Activated naive CD4-positive, alpha-beta T cell treated with anti-CD3 and anti-CD28 coated beads for 36 hours (primary cell): Measurements from ENCODE around the gene FCER2. TPM values are rescaled to one million over a fixed set of nuclear protein-coding genes. Genes with fewer than 3 reads are reported as not detected.

ENCODE experiments used
- CTCF ChIA-PET: fragments of 350-600 bp; sonication (Branson Sonifier 250); formaldehyde crosslinking; loops from one replicate; lab custom pipeline; 2021; ENCODE audit warnings: antibody characterized with exemption; lab: Charles Lee
- DNase-seq: peaks from one replicate; pipeline ENCODE4 v3.0.0-alpha.2; 2020
- H3K27ac Mint-ChIP-seq: one replicate; pipeline ENCODE4 v1.8.0; 2021; ENCODE audit warnings: mild to moderate bottlenecking, mixed read lengths
- H3K27me3 Mint-ChIP-seq: one replicate; pipeline ENCODE4 v1.8.0; 2021; ENCODE audit warnings: low read depth, mixed read lengths
- H3K36me3 Mint-ChIP-seq: one replicate; pipeline ENCODE4 v1.8.0; 2021; ENCODE audit warnings: low read depth, mixed read lengths
- H3K4me1 Mint-ChIP-seq: one replicate; pipeline ENCODE4 v1.8.0; 2021; ENCODE audit warnings: low read depth, mixed read lengths
- H3K4me3 Mint-ChIP-seq: one replicate; pipeline ENCODE4 v1.8.0; 2021; ENCODE audit warnings: mild to moderate bottlenecking, moderate library complexity, mixed read lengths
- H3K9me3 Mint-ChIP-seq: one replicate; pipeline ENCODE4 v1.8.0; 2021; ENCODE audit warnings: mixed read lengths
- intact Hi-C: fragments of 100-400 bp; cut with micrococcal nuclease; formaldehyde crosslinking; loops from one replicate; pipeline ENCODE4 v1.15.1; 2023
- total RNA-seq, 2 experiments: library from RNA; stranded (reverse); gene quantifications; one replicate each; pipeline ENCODE4 v1.2.3, GENCODE V29; 2021

FCER2 gene
- total RNA-seq, 2 experiments from 2014 or later: 0.86 to 0.89 TPM

- CTCF ChIA-PET: interaction anchor here (1.0 kb wide), 1 partner anchor 77 kb away, joined by 3 read pairs; the partner anchor contains the start of genes PET100 and XAB2
- Mint-ChIP-seq H3K36me3 (no peaks in the 10 kb centered on the region), H3K9me3 (no peaks in the 10 kb centered on the region), H3K27me3 (no peaks in the 10 kb centered on the region), H3K27ac (no peak overlapping the region), H3K4me3 (peak overlapping the region; percentile 54), H3K4me1 (peaks cover 47% of the 10 kb centered on the region)
- intact Hi-C loops: no loop called here
- no peak for DNase-seq
These were observed 4.4 kb upstream of the FCER2 start for GRCh38 chr19:7706188-7706954.

GRCh38 chr19:7705387-7706187 is 3.7 kb upstream of the FCER2 start:
- Mint-ChIP-seq H3K4me1 (peaks cover 45% of the 10 kb centered on the region), H3K27me3 (no peaks in the 10 kb centered on the region), H3K27ac (peak overlapping the region; percentile 67), H3K4me3 (peak overlapping the region; percentile 54), H3K9me3 (no peaks in the 10 kb centered on the region), H3K36me3 (no peaks in the 10 kb centered on the region)
- CTCF ChIA-PET: interaction anchor here (1.0 kb wide), 2 partner anchors 24 to 77 kb away, joined by 3 read pairs; partner anchors contain the start of genes PET100 and XAB2
- peak; percentile 94 for DNase-seq
- intact Hi-C loops: loop anchor here (1.0 kb wide), 4 partner anchors 24 to 102 kb away; no protein-coding TSS in a partner anchor

GRCh38 chr19:7704280-7705060 is 2.5 kb upstream of the FCER2 start:
- Mint-ChIP-seq H3K36me3 (no peaks in the 10 kb centered on the region), H3K4me1 (peaks cover 48% of the 10 kb centered on the region), H3K27ac (no peak overlapping the region), H3K9me3 (no peaks in the 10 kb centered on the region), H3K4me3 (no peak overlapping the region), H3K27me3 (no peaks in the 10 kb centered on the region)
- no peak for DNase-seq
- intact Hi-C loops: loop anchor here (1.0 kb wide), 4 partner anchors 23 to 103 kb away; no protein-coding TSS in a partner anchor
- CTCF ChIA-PET: no interaction called here

- no peak for DNase-seq
- Mint-ChIP-seq H3K36me3 (no peaks in the 10 kb centered on the region), H3K27ac (no peak overlapping the region), H3K4me1 (peaks cover 54% of the 10 kb centered on the region), H3K4me3 (no peak overlapping the region), H3K9me3 (no peaks in the 10 kb centered on the region), H3K27me3 (peaks cover 5% of the 10 kb centered on the region)
- CTCF ChIA-PET: no interaction called here
- intact Hi-C loops: no loop called here
These were observed 1.4 kb upstream of the FCER2 start for GRCh38 chr19:7703332-7703731.

- H3K9me3 Mint-ChIP-seq: no peaks in the 10 kb centered on the region
- no peak overlapping the region for H3K27ac Mint-ChIP-seq
- CTCF ChIA-PET: no interaction called here
- no peak overlapping the region for H3K4me3 Mint-ChIP-seq
- no peaks in the 10 kb centered on the region for H3K36me3 Mint-ChIP-seq
- intact Hi-C loops: no loop called here
- peaks cover 44% of the 10 kb centered on the region for H3K4me1 Mint-ChIP-seq
- H3K27me3 Mint-ChIP-seq: peaks cover 8% of the 10 kb centered on the region
- DNase-seq: no peak
These were observed 780 bp downstream of the FCER2 start for GRCh38 chr19:7701049-7701653.

- DNase-seq: peak; percentile 77
- peak overlapping the region; percentile 66 for H3K27ac Mint-ChIP-seq
- H3K4me3 Mint-ChIP-seq: peak overlapping the region; percentile 22
- H3K27me3 Mint-ChIP-seq: peaks cover 8% of the 10 kb centered on the region
- H3K9me3 Mint-ChIP-seq: no peaks in the 10 kb centered on the region
- H3K4me1 Mint-ChIP-seq: peaks cover 30% of the 10 kb centered on the region
- CTCF ChIA-PET: interaction anchor here (0.6 to 1.6 kb wide), 3 partner anchors 15 to 131 kb away, joined by 3 to 5 read pairs (median 3); no protein-coding TSS in a partner anchor
- intact Hi-C loops: loop anchor here (1.0 kb wide), 2 partner anchors 39 to 52 kb away; no protein-coding TSS in a partner anchor
- H3K36me3 Mint-ChIP-seq: no peaks in the 10 kb centered on the region
These were observed 2.2 kb downstream of the FCER2 start for GRCh38 chr19:7699417-7700401.

GRCh38 chr19:7699003-7699402 is 2.9 kb downstream of the FCER2 start:
- Mint-ChIP-seq H3K27me3 (peaks cover 8% of the 10 kb centered on the region), H3K9me3 (no peaks in the 10 kb centered on the region), H3K36me3 (no peaks in the 10 kb centered on the region), H3K4me1 (peaks cover 28% of the 10 kb centered on the region), H3K4me3 (peak overlapping the region; percentile 22), H3K27ac (peak overlapping the region; percentile 66)
- DNase-seq: no peak
- intact Hi-C loops: loop anchor here (1.0 kb wide), 2 partner anchors 39 to 52 kb away; no protein-coding TSS in a partner anchor
- CTCF ChIA-PET: interaction anchor here (0.6 to 1.6 kb wide), 4 partner anchors 16 to 171 kb away, joined by 3 to 5 read pairs (median 3); no protein-coding TSS in a partner anchor

GRCh38 chr19:7698583-7698982 is 3.3 kb downstream of the FCER2 start:
- Mint-ChIP-seq H3K9me3 (no peaks in the 10 kb centered on the region), H3K4me1 (peaks cover 25% of the 10 kb centered on the region), H3K36me3 (no peaks in the 10 kb centered on the region), H3K27ac (no peak overlapping the region), H3K4me3 (no peak overlapping the region), H3K27me3 (peaks cover 8% of the 10 kb centered on the region)
- CTCF ChIA-PET: interaction anchor here (0.6 to 1.6 kb wide), 4 partner anchors 18 to 171 kb away, joined by 3 to 5 read pairs (median 3); partner anchors contain the start of gene TRAPPC5
- no peak for DNase-seq
- intact Hi-C loops: no loop called here

GRCh38 chr19:7697721-7698287 is 4.1 kb downstream of the FCER2 start:
- intact Hi-C loops: no loop called here
- DNase-seq: no peak
- H3K27me3 Mint-ChIP-seq: peaks cover 8% of the 10 kb centered on the region

GRCh38 chr19:7694499-7694898 is 7.4 kb downstream of the FCER2 start:
- Mint-ChIP-seq H3K4me1 (peaks cover 17% of the 10 kb centered on the region), H3K9me3 (no peaks in the 10 kb centered on the region), H3K4me3 (no peak overlapping the region), H3K27ac (no peak overlapping the region), H3K36me3 (no peaks in the 10 kb centered on the region), H3K27me3 (peaks cover 8% of the 10 kb centered on the region)
- no peak for DNase-seq
- intact Hi-C loops: no loop called here
- CTCF ChIA-PET: no interaction called here

More at GRCh38 chr19:7697721-7698287, 4.1 kb downstream of the FCER2 start:
- Mint-ChIP-seq H3K36me3 (no peaks in the 10 kb centered on the region), H3K4me3 (no peak overlapping the region), H3K9me3 (no peaks in the 10 kb centered on the region), H3K4me1 (peaks cover 25% of the 10 kb centered on the region), H3K27ac (no peak overlapping the region)
- CTCF ChIA-PET: interaction anchor here (1.1 to 1.6 kb wide), 3 partner anchors 18 to 102 kb away, joined by 3 to 5 read pairs (median 4); partner anchors contain the start of gene TRAPPC5
